Measurements from ENCODE around the gene TSSK2. TPM values are rescaled to one million over a fixed set of nuclear protein-coding genes. Genes with fewer than 3 reads are reported as not detected.

The TSSK2 gene
- total and polyA plus RNA-seq, 2 donors from 2014 or later: not detected

- H3K4me1 ChIP-seq (ENCODE audit: control insufficient read depth in 2 of 3, insufficient read depth in 2 of 3, low read depth in 1 of 3, low read length in 3 of 3): peaks cover 0 to 4% (median 0%) of the 10 kb centered on the region in 3 donors
- H3K9me3 ChIP-seq (ENCODE audit: control insufficient read depth in 2 of 3, insufficient read depth in 1 of 3, low read length in 3 of 3): no peaks in the 10 kb centered on the region
- TF ChIP-seq CTCF (IDR thresholded peaks at IDR 0.05; ENCODE audit: borderline replicate concordance, extremely low read depth, insufficient read depth): no peak
- intact Hi-C loops (cut with DNase I): no loop called here
- H3K9ac ChIP-seq (ENCODE audit: low read length in 3 of 3): no peak overlapping the region
- no peak for FAIRE-seq
- no peaks in the 10 kb centered on the region for H3K27me3 ChIP-seq (ENCODE audit: control insufficient read depth, insufficient read depth, low read length)
- no peak overlapping the region for H3K27ac ChIP-seq (ENCODE audit: low read depth in 2 of 2, low read length in 2 of 2)
- no peak overlapping the region for H3K4me3 ChIP-seq (ENCODE audit: low read length in 3 of 3)
- peaks cover 0 to 6% (median 0%) of the 10 kb centered on the region in 3 donors for H3K36me3 ChIP-seq (ENCODE audit: control insufficient read depth in 2 of 3, insufficient read depth in 3 of 3, low read length in 3 of 3)
- DNase-seq: peak in 1 of 5 donors; percentile 28
Observed at GRCh38 chr22:19086417-19086816, 44.7 kb upstream of the TSSK2 start.

GRCh38 chr22:19086896-19087295 lies 44.2 kb upstream of the TSSK2 start:
- Histone ChIP-seq H3K9me3 (ENCODE audit: control insufficient read depth in 2 of 3, insufficient read depth in 1 of 3, low read length in 3 of 3) (no peaks in the 10 kb centered on the region), H3K4me3 (ENCODE audit: low read length in 3 of 3) (no peak overlapping the region), H3K27me3 (ENCODE audit: control insufficient read depth, insufficient read depth, low read length) (no peaks in the 10 kb centered on the region), H3K4me1 (ENCODE audit: control insufficient read depth in 2 of 3, insufficient read depth in 2 of 3, low read depth in 1 of 3, low read length in 3 of 3) (peaks cover 0 to 4% (median 0%) of the 10 kb centered on the region in 3 donors), H3K36me3 (ENCODE audit: control insufficient read depth in 2 of 3, insufficient read depth in 3 of 3, low read length in 3 of 3) (peaks cover 0 to 6% (median 0%) of the 10 kb centered on the region in 3 donors), H3K9ac (ENCODE audit: low read length in 3 of 3) (no peak overlapping the region), H3K27ac (ENCODE audit: low read depth in 2 of 2, low read length in 2 of 2) (no peak overlapping the region)
- TF ChIP-seq CTCF (IDR thresholded peaks at IDR 0.05; ENCODE audit: borderline replicate concordance, extremely low read depth, insufficient read depth): no peak
- intact Hi-C loops (cut with DNase I): no loop called here
- FAIRE-seq (no peak), DNase-seq (peak in 1 of 5 donors; percentile 29)

- H3K27me3 ChIP-seq (ENCODE audit: control insufficient read depth, insufficient read depth, low read length): no peaks in the 10 kb centered on the region
- H3K4me1 ChIP-seq (ENCODE audit: control insufficient read depth in 2 of 3, insufficient read depth in 2 of 3, low read depth in 1 of 3, low read length in 3 of 3): peaks cover 0 to 4% (median 0%) of the 10 kb centered on the region in 3 donors
- TF ChIP-seq CTCF (IDR thresholded peaks at IDR 0.05; ENCODE audit: borderline replicate concordance, extremely low read depth, insufficient read depth): no peak
- peaks cover 0 to 6% (median 0%) of the 10 kb centered on the region in 3 donors for H3K36me3 ChIP-seq (ENCODE audit: control insufficient read depth in 2 of 3, insufficient read depth in 3 of 3, low read length in 3 of 3)
- no peak overlapping the region for H3K27ac ChIP-seq (ENCODE audit: low read depth in 2 of 2, low read length in 2 of 2)
- no peak for FAIRE-seq
- H3K9me3 ChIP-seq (ENCODE audit: control insufficient read depth in 2 of 3, insufficient read depth in 1 of 3, low read length in 3 of 3): no peaks in the 10 kb centered on the region
- DNase-seq: no peak
- H3K4me3 ChIP-seq (ENCODE audit: low read length in 3 of 3): no peak overlapping the region
- H3K9ac ChIP-seq (ENCODE audit: low read length in 3 of 3): no peak overlapping the region
- intact Hi-C loops (cut with DNase I): no loop called here
Observed at GRCh38 chr22:19088866-19089595, 42.1 kb upstream of the TSSK2 start.

Data from kidney (tissue), 14 donors.